Measurements from ENCODE around the gene FRYL. TPM values are rescaled to one million over a fixed set of nuclear protein-coding genes. Genes with fewer than 3 reads are reported as not detected.

The FRYL gene
- total and polyA plus RNA-seq, 12 donors: 16.5 to 64.4 (median 41.1) TPM

DNA sequence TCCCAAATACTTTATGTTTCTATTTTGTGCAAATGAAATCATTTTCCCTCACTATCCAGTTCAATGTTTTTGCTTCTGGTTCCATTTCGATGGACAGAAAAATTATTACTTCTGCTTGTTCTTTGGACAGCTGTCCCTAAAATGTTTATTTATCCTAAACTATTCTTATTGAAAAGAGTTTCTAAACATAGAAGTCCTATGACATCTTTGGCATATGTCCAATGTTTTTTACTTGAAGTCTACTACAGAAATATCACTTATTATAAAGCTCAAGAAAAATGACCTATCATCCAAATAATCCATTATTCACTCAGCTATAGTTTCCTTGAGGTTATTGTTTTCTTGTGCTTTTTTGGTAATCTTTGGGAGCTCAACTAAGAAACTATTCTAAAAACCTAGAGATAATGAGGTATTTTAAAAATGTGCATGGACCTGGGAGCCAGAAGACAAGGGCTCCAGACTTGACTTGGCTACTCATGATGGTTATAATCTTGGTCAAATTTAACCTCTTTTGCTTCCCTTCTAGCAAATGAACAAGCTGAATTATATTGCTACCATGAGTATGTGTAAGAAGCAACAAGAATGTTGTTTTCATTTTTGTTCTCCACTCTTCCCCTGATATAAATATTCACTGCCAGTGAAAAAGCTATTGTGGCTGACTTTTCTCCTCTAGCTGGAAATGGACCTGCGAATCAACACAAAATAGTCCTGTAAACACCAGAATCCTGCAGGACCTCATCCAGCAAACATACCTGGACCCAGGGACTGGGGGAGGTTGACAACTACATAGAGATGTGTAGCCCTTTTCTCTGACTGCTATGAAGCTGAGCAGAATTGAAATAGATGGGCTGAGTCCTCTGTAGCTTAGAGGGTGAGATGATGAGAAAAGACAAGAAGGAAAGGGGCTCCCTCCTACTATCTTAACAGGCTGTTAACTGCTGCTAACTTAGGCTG lies 137.4 kb downstream of the FRYL start:
- Histone ChIP-seq H3K36me3 (replicated peaks in 1 of 2) (no peaks in the 10 kb centered on the region), H3K4me3 (no peak overlapping the region), H3K9me3 (replicated peaks in 1 of 3) (no peaks in the 10 kb centered on the region), H3K27me3 (no peaks in the 10 kb centered on the region), H3K4me1 (replicated peaks in 1 of 2) (peaks cover 4 to 21% of the 10 kb centered on the region in 2 donors), H3K27ac (no peak overlapping the region)
- intact Hi-C loops (cut with DNase I): no loop called here
- TF ChIP-seq CTCF (IDR thresholded peaks at IDR 0.05) (no peak), POLR2A (IDR thresholded peaks at IDR 0.05) (no peak)
- no peak for DNase-seq
- 63 to 72% (median 67%) methylated on average over 2 of the region's 2 CpGs for WGBS, 4 donors

DNA sequence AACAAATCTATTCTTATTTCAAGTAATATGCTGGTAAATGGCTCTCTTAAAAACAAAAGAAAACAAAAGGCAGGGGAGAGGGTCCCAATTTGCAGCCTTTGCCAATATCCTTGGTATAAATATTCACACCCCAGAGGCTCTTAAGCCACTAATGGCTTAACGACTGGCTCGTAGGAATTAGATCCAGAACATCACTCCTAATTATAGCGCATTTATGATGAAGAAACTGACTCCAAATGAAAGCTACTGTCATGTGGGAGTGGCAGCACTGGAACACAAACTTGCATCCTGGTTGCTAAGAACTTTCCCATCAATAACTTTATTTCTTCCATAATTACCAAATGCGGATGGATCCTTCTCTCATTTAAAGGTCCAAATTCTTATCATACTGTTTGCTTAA lies 138.7 kb downstream of the FRYL start:
- intact Hi-C loops (cut with DNase I): no loop called here

GRCh38 chr4:48640699-48641098 lies 139.4 kb downstream of the FRYL start:
- Histone ChIP-seq H3K9me3 (replicated peaks in 1 of 3) (no peaks in the 10 kb centered on the region), H3K27me3 (no peaks in the 10 kb centered on the region), H3K36me3 (replicated peaks in 1 of 2) (no peaks in the 10 kb centered on the region), H3K4me1 (replicated peaks in 1 of 2) (peaks cover 4 to 35% of the 10 kb centered on the region in 2 donors), H3K27ac (no peak overlapping the region), H3K4me3 (no peak overlapping the region)
- no peak for DNase-seq
- TF ChIP-seq CTCF (IDR thresholded peaks at IDR 0.05) (no peak), POLR2A (IDR thresholded peaks at IDR 0.05) (no peak)
- intact Hi-C loops (cut with DNase I): no loop called here
- 64 to 74% (median 70%) methylated on average over 2 of the region's 2 CpGs for WGBS, 4 donors

More for the DNA sequence above, 138.7 kb downstream of the FRYL start:
- Histone ChIP-seq H3K4me3 (no peak overlapping the region), H3K27me3 (no peaks in the 10 kb centered on the region), H3K9me3 (replicated peaks in 1 of 3) (no peaks in the 10 kb centered on the region), H3K36me3 (replicated peaks in 1 of 2) (no peaks in the 10 kb centered on the region), H3K4me1 (replicated peaks in 1 of 2) (peaks cover 4 to 28% of the 10 kb centered on the region in 2 donors), H3K27ac (no peak overlapping the region)
- TF ChIP-seq POLR2A (IDR thresholded peaks at IDR 0.05): no peak
- TF ChIP-seq CTCF (IDR thresholded peaks at IDR 0.05): no peak
- no peak for DNase-seq
- 84 to 90% (median 86%) methylated on average over 4 of the region's 4 CpGs for whole genome bisulfite sequencing, 4 donors

- no peaks in the 10 kb centered on the region for H3K36me3 ChIP-seq (replicated peaks in 1 of 2)
- H3K9me3 ChIP-seq (replicated peaks in 1 of 3): no peaks in the 10 kb centered on the region
- H3K4me3 ChIP-seq: no peak overlapping the region
- TF ChIP-seq POLR2A (IDR thresholded peaks at IDR 0.05): no peak
- TF ChIP-seq CTCF (IDR thresholded peaks at IDR 0.05): no peak
- no peak for DNase-seq
- no peak overlapping the region for H3K27ac ChIP-seq
- H3K27me3 ChIP-seq: no peaks in the 10 kb centered on the region
- intact Hi-C loops (cut with DNase I): no loop called here
- peaks cover 4 to 40% of the 10 kb centered on the region in 2 donors for H3K4me1 ChIP-seq (replicated peaks in 1 of 2)
Measured at GRCh38 chr4:48640225-48640624, 139.9 kb downstream of the FRYL start.

Data from adrenal gland (tissue), 12 donors.